OCI-LY7 (cell line): ENCODE results near the gene DET1.

Experiments used
- EZH2phosphoT487 ChIP-seq: fragments of 200-600 bp; sonication (generic); IDR thresholded peaks from 2 replicates; pipeline ENCODE4 v1.6.1; 2018; ENCODE audit warnings: low read depth, borderline replicate concordance, mild to moderate bottlenecking, mixed run types, antibody characterized with exemption, low read length, moderate library complexity, mixed read lengths
- TF ChIP-seq, protein P1 (sequence below): fragments of 200-600 bp; sonication (generic); conservative IDR thresholded peaks from 2 replicates; pipeline ENCODE4 v1.5.1; 2014; ENCODE audit warnings: mild to moderate bottlenecking, antibody characterized with exemption, low read length, moderate library complexity, mixed read lengths

DNA sequence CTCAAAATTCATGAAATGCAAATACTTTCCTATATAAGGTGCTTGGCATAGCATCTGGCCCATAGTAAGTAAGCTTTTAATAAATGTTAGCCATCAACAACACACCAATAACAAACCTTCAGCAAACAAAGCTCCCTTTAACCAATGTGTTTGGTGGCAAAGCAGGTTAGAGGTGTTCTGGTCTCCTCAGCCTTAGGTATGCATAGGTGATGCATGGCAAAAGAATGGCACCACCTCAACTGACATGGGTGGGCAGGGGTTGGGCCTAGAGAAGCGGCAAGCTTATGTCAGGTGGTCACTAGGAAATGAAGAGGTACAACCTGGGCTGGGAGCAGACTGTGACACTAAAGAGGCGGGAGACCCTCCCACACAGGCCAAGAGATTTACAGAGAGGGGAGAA is 40.8 kb downstream of the DET1 start:
- TF ChIP-seq, protein P1, sequence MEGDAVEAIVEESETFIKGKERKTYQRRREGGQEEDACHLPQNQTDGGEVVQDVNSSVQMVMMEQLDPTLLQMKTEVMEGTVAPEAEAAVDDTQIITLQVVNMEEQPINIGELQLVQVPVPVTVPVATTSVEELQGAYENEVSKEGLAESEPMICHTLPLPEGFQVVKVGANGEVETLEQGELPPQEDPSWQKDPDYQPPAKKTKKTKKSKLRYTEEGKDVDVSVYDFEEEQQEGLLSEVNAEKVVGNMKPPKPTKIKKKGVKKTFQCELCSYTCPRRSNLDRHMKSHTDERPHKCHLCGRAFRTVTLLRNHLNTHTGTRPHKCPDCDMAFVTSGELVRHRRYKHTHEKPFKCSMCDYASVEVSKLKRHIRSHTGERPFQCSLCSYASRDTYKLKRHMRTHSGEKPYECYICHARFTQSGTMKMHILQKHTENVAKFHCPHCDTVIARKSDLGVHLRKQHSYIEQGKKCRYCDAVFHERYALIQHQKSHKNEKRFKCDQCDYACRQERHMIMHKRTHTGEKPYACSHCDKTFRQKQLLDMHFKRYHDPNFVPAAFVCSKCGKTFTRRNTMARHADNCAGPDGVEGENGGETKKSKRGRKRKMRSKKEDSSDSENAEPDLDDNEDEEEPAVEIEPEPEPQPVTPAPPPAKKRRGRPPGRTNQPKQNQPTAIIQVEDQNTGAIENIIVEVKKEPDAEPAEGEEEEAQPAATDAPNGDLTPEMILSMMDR: no peak
- no peak for TF ChIP-seq EZH2phosphoT487
